Stimulated activated CD8-positive, alpha-beta memory T cell treated with anti-CD3 and anti-CD28 coated beads, Interleukin-12 subunit alpha, Interleukin-12 subunit beta, amount 100 ng/mL, for 24 hours (primary cell): Measurements from ENCODE around the gene ATXN1.
"Not testable (repeated sequence)": the region's sequence is repeated elsewhere in the genome, so short reads cannot be mapped to it uniquely, and the experiment has no call there.

Experiments
- DNase-seq: peaks from one replicate; pipeline ENCODE4 v3.0.0-alpha.2; 2020; ENCODE audit errors: extremely low read depth

The ATXN1 gene

DNA sequence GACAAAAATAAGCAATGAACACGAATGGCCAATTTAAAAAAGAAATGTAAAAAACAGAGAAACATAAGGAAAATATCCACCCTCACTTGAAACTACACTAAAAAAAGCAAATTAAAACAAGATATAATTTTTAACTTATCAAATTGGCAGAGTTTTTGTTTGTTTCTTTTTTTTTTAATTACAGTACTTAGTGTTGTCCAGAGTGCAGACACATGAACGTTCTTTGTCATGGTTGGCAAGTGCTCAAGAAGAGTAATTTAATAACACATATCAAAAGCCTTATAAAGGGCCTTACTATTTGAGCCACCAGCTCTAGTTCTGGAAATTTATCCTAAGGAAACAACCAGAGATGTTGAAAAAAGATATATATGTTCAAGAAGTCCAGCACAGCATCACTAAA lies 142.3 kb downstream of the ATXN1 start:
- DNase-seq, result no peak

GRCh38 chr6:16615215-16615614 lies 146.0 kb downstream of the ATXN1 start:
- DNase-seq, result not testable (repeated sequence)

DNA sequence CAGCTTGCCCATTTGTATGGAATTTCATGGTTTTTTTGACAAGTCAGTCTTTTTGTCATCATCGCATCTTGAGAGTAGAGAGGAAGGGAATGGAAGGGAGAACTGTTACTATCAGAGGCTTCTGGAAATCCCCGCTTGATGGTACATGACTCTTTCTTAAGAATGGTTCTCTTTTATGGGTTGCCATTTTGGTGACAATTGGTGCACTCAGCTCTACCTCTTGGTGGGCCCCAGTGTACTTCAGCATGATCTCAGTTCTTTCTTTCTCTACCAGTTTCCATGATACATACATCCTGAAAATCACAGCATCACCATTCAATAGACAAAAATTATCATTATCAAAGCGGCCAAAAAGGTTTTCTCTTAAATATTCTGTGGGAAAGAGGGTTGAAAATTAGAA lies 147.1 kb downstream of the ATXN1 start:
- DNase-seq, result not testable (repeated sequence)

DNA sequence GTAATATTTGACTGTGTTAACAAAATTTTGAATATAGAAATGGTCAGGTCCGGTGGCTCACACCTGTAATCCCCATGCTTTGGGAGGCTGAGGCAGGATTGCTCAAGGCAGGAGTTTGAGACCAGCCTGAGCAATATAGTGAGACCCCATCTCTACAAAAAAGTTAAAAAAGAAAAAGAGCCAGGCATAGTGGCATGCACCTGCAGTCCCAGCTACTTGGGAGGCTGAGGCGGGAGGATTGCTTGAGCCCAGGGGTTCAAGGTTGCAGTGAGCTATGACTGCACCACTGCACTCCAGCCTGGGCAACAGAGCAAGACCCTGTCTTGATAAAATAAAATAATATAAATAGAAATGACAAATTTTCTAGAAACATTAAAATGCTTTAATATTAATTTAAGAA lies 147.8 kb downstream of the ATXN1 start:
- not testable (repeated sequence) for DNase-seq

DNA sequence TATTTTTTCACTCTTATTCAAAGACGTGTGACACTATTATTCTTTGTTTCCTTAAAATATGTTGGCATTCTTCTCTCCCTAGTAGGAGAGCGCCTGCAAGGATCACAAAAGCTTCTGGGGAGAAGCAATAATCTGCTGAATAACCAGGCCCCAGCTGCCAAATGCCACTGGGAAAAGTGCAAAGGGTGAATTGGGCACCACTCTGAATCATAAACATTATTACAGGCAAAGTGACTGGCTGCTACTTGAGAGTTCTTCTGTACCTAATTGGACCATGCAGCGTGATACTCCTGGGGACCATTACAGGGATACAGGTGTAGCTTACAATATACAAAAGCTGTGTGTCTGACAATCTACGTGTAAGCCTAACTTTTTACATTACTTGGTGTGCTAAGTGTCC lies 152.8 kb downstream of the ATXN1 start:
- DNase-seq, result no peak

GRCh38 chr6:16602035-16602434 lies 159.2 kb downstream of the ATXN1 start:
- DNase-seq, result no peak

DNA sequence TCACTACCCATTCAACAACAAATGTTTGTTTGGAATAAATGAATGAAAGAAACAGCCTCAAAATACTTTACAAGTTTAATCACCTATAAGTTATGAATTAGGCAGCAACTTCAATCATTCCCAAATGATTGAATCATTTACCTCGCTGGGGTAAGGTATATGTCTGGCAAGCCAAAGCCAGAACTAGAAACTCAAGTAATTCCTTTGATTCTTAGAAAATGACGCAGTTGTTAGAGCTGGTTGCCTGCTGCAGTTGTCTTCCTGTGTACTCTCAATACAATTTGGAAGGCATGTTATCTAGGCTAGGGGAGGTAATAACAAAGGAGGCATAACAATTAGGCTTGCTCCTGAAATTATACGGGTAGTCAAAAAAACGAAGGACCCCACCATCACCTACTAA lies 160.6 kb downstream of the ATXN1 start:
- DNase-seq, result no peak

DNA sequence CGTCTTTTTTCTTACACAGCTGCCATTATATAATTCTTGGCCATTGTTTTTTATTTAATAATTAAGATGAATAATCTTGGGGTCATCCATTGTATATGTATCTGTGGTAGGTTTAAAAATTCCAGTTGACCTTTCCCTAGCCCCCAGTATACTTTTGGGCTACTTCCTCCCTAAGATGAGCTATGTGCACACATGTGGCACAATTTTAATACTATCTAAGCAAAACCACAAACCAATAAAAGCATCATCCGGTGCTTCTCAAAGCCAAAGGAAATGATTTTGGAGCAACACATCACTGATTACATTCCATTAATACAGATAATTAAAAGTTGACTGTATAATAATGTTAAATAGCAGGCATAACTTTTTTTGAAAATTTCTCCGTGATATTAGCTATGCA lies 161.2 kb downstream of the ATXN1 start:
- DNase-seq, result no peak

GRCh38 chr6:16596616-16597331 lies 164.5 kb downstream of the ATXN1 start:
- DNase-seq, result no peak

DNA sequence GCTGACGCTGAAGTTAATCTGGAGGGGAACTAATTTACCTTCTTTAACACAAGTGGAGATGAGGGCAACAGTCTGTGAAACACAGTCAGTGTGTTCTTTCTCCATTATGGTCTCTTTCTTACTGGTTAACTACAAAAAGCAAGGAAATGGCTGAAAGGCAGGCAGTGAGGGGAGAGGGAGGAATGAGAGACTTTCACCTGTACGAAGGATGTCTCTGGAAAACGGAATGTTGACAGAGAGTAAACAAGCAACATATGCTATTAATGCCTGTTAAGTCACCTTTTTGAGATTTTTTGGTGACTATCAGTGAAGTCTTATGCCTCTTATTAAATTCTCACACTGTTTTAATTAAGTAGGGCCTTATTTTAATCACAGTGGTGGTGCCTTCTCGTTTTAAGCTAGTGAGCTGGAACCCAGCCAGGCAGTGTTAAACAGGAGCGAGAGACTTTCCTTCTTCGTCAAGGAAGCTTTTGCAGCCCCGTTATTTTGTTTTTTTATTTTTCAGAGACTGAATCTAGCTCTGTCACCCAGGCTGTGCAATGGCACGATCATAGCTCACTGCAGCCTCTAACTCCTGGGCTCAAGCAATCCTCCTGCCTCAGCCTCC lies 165.6 kb downstream of the ATXN1 start:
- DNase-seq, result no peak

DNA sequence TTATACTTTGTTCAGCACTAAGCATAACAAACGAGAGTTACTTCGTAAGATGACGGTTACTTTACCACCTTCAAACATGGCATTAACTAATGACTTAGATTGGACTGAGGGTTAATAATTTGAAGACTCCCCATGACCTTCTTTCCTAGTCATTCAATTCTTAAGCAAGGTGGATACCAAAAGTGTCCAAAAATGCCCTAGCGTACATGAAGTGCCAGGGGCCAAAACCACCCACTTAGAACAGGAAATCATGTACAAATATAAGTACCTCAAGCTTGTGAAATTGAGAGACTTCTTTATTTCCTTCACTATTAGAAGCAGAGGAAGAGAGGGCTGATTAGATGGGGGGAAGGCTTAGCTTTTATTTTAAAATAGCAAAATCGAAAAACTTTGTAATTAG lies 166.4 kb downstream of the ATXN1 start:
- no peak for DNase-seq

GRCh38 chr6:16592223-16592911 lies 168.9 kb downstream of the ATXN1 start:
- no peak for DNase-seq

DNA sequence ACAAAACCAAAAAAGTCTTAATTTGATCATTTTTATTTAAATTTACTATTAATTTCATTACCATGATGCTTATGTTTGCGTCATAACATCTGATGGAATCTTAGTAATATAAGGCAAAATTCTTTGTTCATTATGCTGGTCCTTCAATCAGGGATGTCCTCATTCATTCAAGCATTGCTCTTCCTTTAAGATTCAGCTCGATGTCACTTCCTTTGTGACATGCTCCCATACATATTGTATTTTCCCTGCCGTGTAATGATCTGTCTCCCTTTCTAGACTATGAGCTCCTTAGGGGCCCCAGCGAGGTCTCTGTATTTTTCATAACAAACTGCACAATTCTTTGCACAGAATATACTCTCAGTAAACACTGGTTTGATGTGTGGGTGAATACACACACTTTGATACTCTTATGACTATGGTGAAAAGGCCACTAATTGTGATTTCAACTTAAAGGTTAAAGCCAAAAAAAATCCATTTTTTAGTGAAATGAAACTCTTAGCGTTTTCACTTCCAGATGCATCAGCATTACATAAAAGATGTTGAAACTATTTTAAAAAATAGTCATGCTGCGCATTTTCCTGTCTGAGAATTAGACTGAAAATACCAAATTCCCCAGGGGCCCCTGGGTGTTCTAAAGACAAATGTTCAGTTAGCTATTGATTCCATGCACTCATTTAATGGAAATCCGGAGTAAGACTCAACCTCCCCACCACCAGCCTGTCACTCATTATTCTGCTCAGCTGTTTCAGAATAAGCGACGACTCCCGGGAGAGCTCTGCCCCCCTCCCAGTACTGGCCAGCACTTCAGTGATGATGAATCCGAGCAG lies 169.7 kb downstream of the ATXN1 start:
- DNase-seq, result no peak

DNA sequence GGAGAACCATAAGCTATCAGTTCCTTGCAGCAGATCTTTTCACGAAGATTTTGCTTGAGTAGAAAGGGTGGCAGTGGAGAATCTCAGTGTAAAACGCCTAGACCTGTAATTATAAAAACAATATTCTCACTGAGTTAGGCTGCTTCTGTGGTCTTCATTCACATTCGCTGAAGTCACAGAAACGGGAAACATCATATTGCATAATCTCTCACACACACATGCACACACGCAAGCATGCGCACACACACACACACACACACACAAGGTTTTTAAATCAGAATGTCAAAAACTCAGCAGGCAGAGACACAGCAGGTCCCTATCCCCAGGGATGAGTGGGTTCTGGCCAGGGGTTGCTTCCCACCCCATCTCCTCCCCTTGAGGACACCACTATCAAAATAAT lies 175.5 kb downstream of the ATXN1 start:
- DNase-seq, result no peak

DNA sequence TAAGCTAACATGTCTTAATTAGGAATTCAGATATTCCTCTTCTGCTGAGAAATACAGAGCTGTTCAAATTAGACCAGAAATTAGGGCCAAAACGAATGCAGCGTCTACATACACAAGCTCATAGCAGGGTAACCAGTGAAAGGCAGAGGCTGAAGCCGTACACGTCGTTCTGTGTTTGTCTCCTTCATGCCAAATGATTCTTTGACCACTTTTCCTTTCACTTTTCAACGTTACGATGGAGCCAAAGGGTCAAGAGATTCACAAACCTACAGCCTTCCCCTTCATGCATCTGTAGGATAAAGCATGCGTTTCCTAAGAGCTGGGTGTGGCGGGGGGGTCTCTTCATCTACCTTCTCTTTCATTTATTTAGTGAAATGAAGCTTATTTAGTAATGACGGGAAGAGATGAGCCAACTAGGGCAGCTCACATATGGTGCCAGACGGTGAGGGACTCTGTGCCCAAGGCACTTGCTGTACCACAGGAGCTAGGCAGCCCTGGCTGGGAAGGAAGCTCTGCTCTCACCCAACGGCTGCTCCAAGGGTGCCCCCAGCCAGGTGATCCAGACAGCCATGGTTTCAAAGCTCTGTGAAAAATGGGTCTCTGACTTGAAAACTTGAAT lies 178.0 kb downstream of the ATXN1 start:
- DNase-seq, result no peak

DNA sequence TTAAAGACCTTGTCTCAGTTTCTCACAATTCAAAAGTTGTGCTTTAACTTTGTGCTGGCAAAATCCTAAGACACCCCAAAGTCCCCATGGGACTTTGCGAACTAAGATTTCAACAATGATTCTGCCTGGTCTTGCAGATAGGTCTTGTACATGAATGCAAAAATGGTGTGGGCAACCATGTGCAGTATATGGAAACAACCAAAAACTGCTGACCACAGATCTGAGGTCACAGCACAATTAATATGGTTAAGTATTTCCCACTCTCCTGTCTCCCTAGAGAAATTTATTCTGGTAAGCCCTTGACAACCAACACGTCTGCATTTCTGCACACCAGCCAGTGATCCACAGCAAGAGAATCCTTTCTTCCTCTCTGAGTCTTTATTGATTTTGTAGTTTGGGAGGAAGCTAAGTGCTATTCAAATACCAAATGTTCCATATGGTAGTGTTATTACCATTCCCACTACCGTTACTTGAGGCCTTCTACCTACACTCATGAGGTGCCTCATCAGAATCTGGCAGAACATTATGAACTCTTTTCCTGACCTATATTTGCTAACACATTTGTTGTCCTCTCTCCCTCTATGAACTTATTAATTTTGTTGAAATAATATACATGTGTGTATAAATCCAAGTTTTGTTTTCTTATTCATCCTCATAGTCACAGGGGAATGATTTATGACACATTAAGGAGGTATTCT lies 178.7 kb downstream of the ATXN1 start:
- no peak for DNase-seq

- DNase-seq, result no peak
These were observed 182.5 kb downstream of the ATXN1 start for GRCh38 chr6:16578695-16579285.

- DNase-seq, result no peak
These were observed 184.6 kb downstream of the ATXN1 start for GRCh38 chr6:16576451-16577368.

- DNase-seq, result no peak
These were observed 185.6 kb downstream of the ATXN1 start for GRCh38 chr6:16575655-16576054.

- no peak for DNase-seq
These were observed 188.3 kb downstream of the ATXN1 start for GRCh38 chr6:16572943-16573342.
